SK-N-SH (cell line): Measurements from ENCODE around the gene NDUFA6. TPM values are rescaled to one million over a fixed set of nuclear protein-coding genes. Genes with fewer than 3 reads are reported as not detected.

Experiments used
- CTCF ChIA-PET: fragments of 300-600, 350-600 bp; formaldehyde crosslinking; extraction: SDS; loops from one replicate; lab custom pipeline; 2021; lab: Yijun Ruan, JAX
- POLR2A ChIA-PET: fragments of 350-600 bp; sonication (Branson Sonifier 250); formaldehyde crosslinking; extraction: SDS; loops from one replicate; lab custom pipeline; 2020; ENCODE audit warnings: antibody characterized with exemption, inconsistent platforms; lab: Yijun Ruan, JAX
- DNase-seq: peaks from one replicate; pipeline ENCODE4 v3.0.0; 2012
- H2AFZ ChIP-seq: fragments of 200-600 bp; sonication (generic); 2 replicates; pipeline ENCODE4 v1.8.1; 2016; ENCODE audit warnings: antibody characterized with exemption, mild to moderate bottlenecking, low read depth
- H3F3A ChIP-seq: fragments of 200-600 bp; sonication (generic); replicated peaks from 2 replicates; pipeline ENCODE3; 2016; ENCODE audit warnings: antibody characterized with exemption, mild to moderate bottlenecking; ENCODE audit not compliant: insufficient read depth
- H3K27ac ChIP-seq, 2 experiments: fragments of 200-500 bp in 1 of 2; fragments of 200-600 bp in 1 of 2; sonication (Bioruptor generic) in 1 of 2; sonication (generic), shearing (Covaris generic) in 1 of 2; 2 replicates each; pipeline versions ENCODE4 v1.5.1 to v1.6.1; 2014 to 2016; ENCODE audit warnings: low read depth in 2 of 2, inconsistent platforms in 1 of 2, low read length in 1 of 2, mild to moderate bottlenecking in 1 of 2, mixed read lengths in 1 of 2
- H3K27me3 ChIP-seq: fragments of 200-600 bp; sonication (generic), shearing (Covaris generic); 2 replicates; pipeline ENCODE4 v1.6.1; 2016; ENCODE audit warnings: mixed run types; ENCODE audit not compliant: insufficient read depth
- H3K36me3 ChIP-seq, 2 experiments: fragments of 200-500 bp in 1 of 2; fragments of 200-600 bp in 1 of 2; sonication (Bioruptor generic) in 1 of 2; sonication (generic) in 1 of 2; replicated peaks in 1 of 2; 2 replicates each; pipeline versions ENCODE3 to v1.5.1; 2014 to 2016; ENCODE audit warnings: low read length in 1 of 2, mild to moderate bottlenecking in 1 of 2; ENCODE audit not compliant: insufficient read depth in 2 of 2, control insufficient read depth in 1 of 2
- H3K4me1 ChIP-seq, 2 experiments: fragments of 200-500 bp in 1 of 2; fragments of 200-600 bp in 1 of 2; sonication (Bioruptor generic) in 1 of 2; sonication (generic), shearing (Covaris generic) in 1 of 2; 2 replicates each; pipeline versions ENCODE4 v1.5.1 to v1.6.1; 2014 to 2016; ENCODE audit warnings: low read depth in 1 of 2, low read length in 1 of 2, mixed run types in 1 of 2; ENCODE audit not compliant: insufficient read depth in 2 of 2, control insufficient read depth in 1 of 2
- H3K4me2 ChIP-seq: fragments of 200-600 bp; sonication (generic), shearing (Covaris generic); 2 replicates; pipeline ENCODE4 v1.6.1; 2017; ENCODE audit warnings: mixed run types
- H3K4me3 ChIP-seq, 2 experiments: fragments of 200-500 bp in 1 of 2; fragments of 200-600 bp in 1 of 2; sonication (Bioruptor generic) in 1 of 2; sonication (generic), shearing (Covaris generic) in 1 of 2; 2 replicates each; pipeline versions ENCODE4 v1.5.1 to v1.8.1; 2014 to 2016; ENCODE audit warnings: low read depth in 2 of 2, inconsistent platforms in 1 of 2, low read length in 1 of 2, mild to moderate bottlenecking in 1 of 2, mixed read lengths in 1 of 2, moderate library complexity in 1 of 2
- H3K79me2 ChIP-seq: fragments of 200-600 bp; sonication (generic); 2 replicates; pipeline ENCODE4 v1.8.1; 2017; ENCODE audit warnings: mild to moderate bottlenecking; ENCODE audit not compliant: insufficient read depth
- H3K9ac ChIP-seq: fragments of 200-600 bp; sonication (generic); 2 replicates; pipeline ENCODE4 v1.6.1; 2017; ENCODE audit warnings: mixed run types
- H3K9me2 ChIP-seq: fragments of 200-600 bp; sonication (generic); 2 replicates; pipeline ENCODE4 v1.6.1; 2017; ENCODE audit warnings: mixed run types
- H3K9me3 ChIP-seq: fragments of 200-600 bp; sonication (generic); 2 replicates; pipeline ENCODE4 v1.6.1; 2017; ENCODE audit warnings: mixed run types, mild to moderate bottlenecking, moderate library complexity
- H4K20me1 ChIP-seq: fragments of 200-600 bp; sonication (generic); 2 replicates; pipeline ENCODE4 v1.6.1; 2017; ENCODE audit warnings: mild to moderate bottlenecking, mixed run types; ENCODE audit not compliant: insufficient read depth
- CHD2 ChIP-seq: fragments of 150-350 bp; IDR thresholded peaks from 2 replicates; pipeline ENCODE4 v1.6.1; 2018; ENCODE audit warnings: low read length; ENCODE audit not compliant: partially characterized antibody
- ELF1 ChIP-seq: IDR thresholded peaks from 2 replicates; pipeline ENCODE4 v1.4.0; 2012
- JUND ChIP-seq: IDR thresholded peaks from 2 replicates; pipeline ENCODE4 v1.4.0; 2012
- NRF1 ChIP-seq: IDR thresholded peaks from 2 replicates; pipeline ENCODE4 v1.6.1; 2012; ENCODE audit warnings: low read depth, mild to moderate bottlenecking, low read length
- RAD21 ChIP-seq: IDR thresholded peaks from 2 replicates; pipeline ENCODE4 v1.6.1; 2012; ENCODE audit warnings: mild to moderate bottlenecking, low read length
- RCOR1 ChIP-seq: fragments of 150-350 bp; IDR thresholded peaks from 2 replicates; pipeline ENCODE4 v1.6.1; 2017; ENCODE audit warnings: antibody characterized with exemption, low read length
- RFX5 ChIP-seq: IDR thresholded peaks from 2 replicates; pipeline ENCODE4 v1.6.1; 2012; ENCODE audit warnings: mild to moderate bottlenecking, improper control_type of control experiment, low read length
- TAF1 ChIP-seq: IDR thresholded peaks from 2 replicates; pipeline ENCODE4 v1.6.1; 2012; ENCODE audit warnings: low read depth, mild to moderate bottlenecking, low read length, moderate library complexity, borderline replicate concordance
- TCF12 ChIP-seq: IDR thresholded peaks from 2 replicates; pipeline ENCODE4 v1.4.0; 2012
- WGBS: methylation state at CpG from one replicate; pipeline ENCODE4 v1.1.6; 2017; ENCODE audit warnings: low lambda C conversion rate; 5-methylcytosine and 5-hydroxymethylcytosine counted together
- polyA plus RNA-seq, 3 experiments: library from polyadenylated mRNA; depleted of rRNA; stranded (reverse); fragments of >200 nt; gene quantifications; 2 replicates each; pipeline ENCODE4 v1.2.3, GENCODE V29; 2012
- TF ChIP-seq, protein P1 (sequence below): IDR thresholded peaks from 2 replicates; pipeline ENCODE4 v1.4.0; 2012; ENCODE audit warnings: low read depth
- TF ChIP-seq, protein P2 (sequence below): fragments of 200-600 bp; sonication (generic); IDR thresholded peaks from 2 replicates; pipeline ENCODE4 v1.6.1; 2017; ENCODE audit warnings: antibody characterized with exemption, mild to moderate bottlenecking, moderate library complexity

Gene NDUFA6
- polyA plus RNA-seq, 1 of the 3 experiments (the other 2 are of a cell fraction) = 42.0 TPM

DNA sequence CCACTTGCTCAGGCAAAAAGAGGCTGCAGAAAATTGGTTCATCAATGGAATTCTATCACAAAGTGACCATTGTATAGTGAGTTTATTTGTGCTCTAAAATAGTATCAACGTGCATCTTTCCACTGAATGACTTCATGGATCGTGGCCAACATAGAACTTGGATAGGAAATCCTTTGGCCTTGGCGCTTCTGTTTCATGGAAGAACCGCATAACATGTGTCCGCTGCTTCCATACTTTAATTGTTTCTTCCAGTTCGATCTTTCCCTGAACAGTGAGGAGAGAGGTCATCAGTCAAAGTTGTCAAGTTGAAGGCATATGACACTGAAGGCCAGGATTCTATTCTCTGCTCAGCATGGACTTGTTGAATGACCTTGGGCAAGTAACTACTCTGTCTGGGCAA, 4.5 kb downstream of the NDUFA6 start:
- WGBS = 79% methylated on average over 6 of the region's 6 CpGs
- peaks cover 9% of the 10 kb centered on the region for H3F3A ChIP-seq
- no peaks in the 10 kb centered on the region for H3K9me2 ChIP-seq
- H3K27me3 ChIP-seq = no peaks in the 10 kb centered on the region
- POLR2A ChIA-PET = no interaction called here
- H3K4me3 ChIP-seq = no peak overlapping the region
- no peak for DNase-seq
- no peaks in the 10 kb centered on the region for H3K9me3 ChIP-seq
- no peak overlapping the region for H3K27ac ChIP-seq
- H3K9ac ChIP-seq = no peak overlapping the region
- no peak overlapping the region for H2AFZ ChIP-seq
- TF ChIP-seq RFX5 = no peak
- no peak for TF ChIP-seq ELF1
- no peak for TF ChIP-seq TAF1
- TF ChIP-seq, all 33 proteins: peak for 0
- Histone ChIP-seq H4K20me1 (no peaks in the 10 kb centered on the region), H3K36me3 (peaks cover 8 to 14% of the 10 kb centered on the region in 2 experiments), H3K4me2 (no peak overlapping the region), H3K79me2 (peaks cover 36% of the 10 kb centered on the region), H3K4me1 (no peaks in the 10 kb centered on the region; a peak in 1 of 4 replicates)
- CTCF ChIA-PET = no interaction called here

DNA sequence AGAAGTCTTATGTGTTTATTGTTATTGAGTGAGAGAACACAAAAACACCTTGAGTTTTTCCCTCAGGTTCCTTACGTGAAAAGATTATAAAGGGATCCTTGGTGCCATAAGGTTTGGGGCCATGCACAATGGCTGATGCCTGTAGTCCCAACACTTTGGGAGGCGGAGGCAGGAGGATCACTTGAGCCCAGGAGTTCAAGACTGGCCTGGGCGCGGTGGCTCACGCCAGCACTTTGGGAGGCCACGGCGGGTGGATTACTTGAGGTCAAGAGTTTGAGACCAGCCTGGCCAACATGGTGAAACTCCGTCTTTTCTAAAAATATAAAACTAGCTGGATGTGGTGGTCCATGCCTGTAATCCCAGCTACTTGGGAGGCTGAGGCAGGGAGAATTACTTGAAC, 5.7 kb downstream of the NDUFA6 start:
- Histone ChIP-seq H3K79me2 (peaks cover 42% of the 10 kb centered on the region), H4K20me1 (no peaks in the 10 kb centered on the region), H3K9me3 (no peaks in the 10 kb centered on the region), H3K9ac (no peak overlapping the region), H3F3A (peaks cover 3% of the 10 kb centered on the region), H3K27ac (no peak overlapping the region), H3K4me2 (no peak overlapping the region), H2AFZ (no peak overlapping the region), H3K9me2 (no peaks in the 10 kb centered on the region), H3K36me3 (peaks cover 8 to 14% of the 10 kb centered on the region in 2 experiments), H3K4me1 (peaks cover 0 to 2% of the 10 kb centered on the region in 2 experiments; a peak in 1 of 4 replicates), H3K27me3 (no peaks in the 10 kb centered on the region), H3K4me3 (no peak overlapping the region)
- 80% methylated on average over 2 of the region's 8 CpGs for WGBS
- ChIA-PET CTCF (no interaction called here), POLR2A (interaction anchor here (0.7 kb wide), 1 partner anchor 52 kb away, joined by 3 read pairs; no protein-coding TSS in a partner anchor)
- DNase-seq = no peak
- no peak for TF ChIP-seq CHD2
- no peak for TF ChIP-seq RCOR1
- no peak for TF ChIP-seq RAD21
- TF ChIP-seq ELF1 = no peak
- TF ChIP-seq NRF1 = no peak
- TF ChIP-seq TCF12 = no peak
- no peak for TF ChIP-seq JUND

DNA sequence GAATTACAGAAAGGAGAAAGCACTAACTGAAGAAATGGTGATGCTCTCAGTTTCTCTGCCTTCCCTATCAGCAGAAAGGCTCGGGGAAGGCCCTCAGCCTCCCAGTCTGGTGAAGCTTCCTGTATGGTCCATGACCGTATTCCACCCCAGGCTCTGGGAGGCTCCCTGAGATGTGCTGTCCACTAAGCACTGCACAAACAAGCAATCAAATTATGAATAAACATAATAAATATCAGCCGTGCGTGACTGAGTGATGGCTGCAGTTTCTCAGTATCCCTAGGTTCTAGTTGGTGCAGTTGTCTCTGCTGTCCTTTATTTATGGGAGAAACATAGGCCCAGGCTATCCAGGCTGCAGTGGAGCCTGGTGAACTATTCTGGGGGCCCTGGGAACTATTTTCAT, 7.5 kb downstream of the NDUFA6 start:
- Histone ChIP-seq H2AFZ (no peak overlapping the region), H3K36me3 (peaks cover 8 to 14% of the 10 kb centered on the region in 2 experiments), H3K4me1 (peaks cover 0 to 8% of the 10 kb centered on the region in 2 experiments; a peak in 2 of 4 replicates), H3K27me3 (no peaks in the 10 kb centered on the region), H3K27ac (no peak overlapping the region), H3K79me2 (peaks cover 26% of the 10 kb centered on the region), H3F3A (no peaks in the 10 kb centered on the region), H3K9me2 (no peaks in the 10 kb centered on the region), H3K4me3 (no peak overlapping the region), H3K9ac (no peak overlapping the region), H3K4me2 (no peak overlapping the region), H3K9me3 (no peaks in the 10 kb centered on the region), H4K20me1 (no peaks in the 10 kb centered on the region)
- ChIA-PET CTCF (no interaction called here), POLR2A (no interaction called here)
- WGBS = 76% methylated on average over 3 of the region's 4 CpGs
- DNase-seq = no peak
- TF ChIP-seq RFX5 = no peak
- TF ChIP-seq, protein P1, sequence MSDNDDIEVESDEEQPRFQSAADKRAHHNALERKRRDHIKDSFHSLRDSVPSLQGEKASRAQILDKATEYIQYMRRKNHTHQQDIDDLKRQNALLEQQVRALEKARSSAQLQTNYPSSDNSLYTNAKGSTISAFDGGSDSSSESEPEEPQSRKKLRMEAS = no peak
- TF ChIP-seq, protein P2, sequence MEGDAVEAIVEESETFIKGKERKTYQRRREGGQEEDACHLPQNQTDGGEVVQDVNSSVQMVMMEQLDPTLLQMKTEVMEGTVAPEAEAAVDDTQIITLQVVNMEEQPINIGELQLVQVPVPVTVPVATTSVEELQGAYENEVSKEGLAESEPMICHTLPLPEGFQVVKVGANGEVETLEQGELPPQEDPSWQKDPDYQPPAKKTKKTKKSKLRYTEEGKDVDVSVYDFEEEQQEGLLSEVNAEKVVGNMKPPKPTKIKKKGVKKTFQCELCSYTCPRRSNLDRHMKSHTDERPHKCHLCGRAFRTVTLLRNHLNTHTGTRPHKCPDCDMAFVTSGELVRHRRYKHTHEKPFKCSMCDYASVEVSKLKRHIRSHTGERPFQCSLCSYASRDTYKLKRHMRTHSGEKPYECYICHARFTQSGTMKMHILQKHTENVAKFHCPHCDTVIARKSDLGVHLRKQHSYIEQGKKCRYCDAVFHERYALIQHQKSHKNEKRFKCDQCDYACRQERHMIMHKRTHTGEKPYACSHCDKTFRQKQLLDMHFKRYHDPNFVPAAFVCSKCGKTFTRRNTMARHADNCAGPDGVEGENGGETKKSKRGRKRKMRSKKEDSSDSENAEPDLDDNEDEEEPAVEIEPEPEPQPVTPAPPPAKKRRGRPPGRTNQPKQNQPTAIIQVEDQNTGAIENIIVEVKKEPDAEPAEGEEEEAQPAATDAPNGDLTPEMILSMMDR = no peak
